Measurements from ENCODE around the gene LMBR1.
"Not testable (repeated sequence)": the region's sequence is repeated elsewhere in the genome, so short reads cannot be mapped to it uniquely, and the experiment has no call there.

The LMBR1 gene

GRCh38 chr7:156920487-156921373 lies 27.7 kb upstream of the LMBR1 start:
- H3K9me3 ChIP-seq (ENCODE audit: insufficient read depth, low read length, severe bottlenecking); H3K4me2 ChIP-seq (ENCODE audit: insufficient read depth, low read length); DNase-seq; H3K27ac ChIP-seq (ENCODE audit: low read length); H3K27me3 ChIP-seq (ENCODE audit: insufficient read depth, low read length, poor library complexity); H4K20me1 ChIP-seq (ENCODE audit: insufficient read depth, low read length); H3K79me2 ChIP-seq (ENCODE audit: insufficient read depth, low read length); H2AFZ ChIP-seq (ENCODE audit: low read depth, low read length); ATAC-seq (ENCODE audit: insufficient read depth, low read depth); H3K36me3 ChIP-seq (ENCODE audit: insufficient read depth, low read length); H3K9ac ChIP-seq (ENCODE audit: low read depth, low read length); H3K4me3 ChIP-seq (ENCODE audit: low read depth in 1 of 2, low read length in 2 of 2): not testable (repeated sequence)
- H3K4me1 ChIP-seq (ENCODE audit: insufficient read depth, low read length) = peaks cover 18% of the 10 kb centered on the region

- ATAC-seq (ENCODE audit: insufficient read depth, low read depth) (no peak), DNase-seq (no peak)
- Histone ChIP-seq H4K20me1 (ENCODE audit: insufficient read depth, low read length) (peaks cover 3% of the 10 kb centered on the region; the same call in 1 of the 2 replicates), H3K27ac (ENCODE audit: low read length) (no peak overlapping the region), H3K79me2 (ENCODE audit: insufficient read depth, low read length) (no peaks in the 10 kb centered on the region), H2AFZ (ENCODE audit: low read depth, low read length) (no peak overlapping the region), H3K36me3 (ENCODE audit: insufficient read depth, low read length) (no peaks in the 10 kb centered on the region), H3K9me3 (ENCODE audit: insufficient read depth, low read length, severe bottlenecking) (peaks cover 5% of the 10 kb centered on the region), H3K4me2 (ENCODE audit: insufficient read depth, low read length) (no peak overlapping the region), H3K27me3 (ENCODE audit: insufficient read depth, low read length, poor library complexity) (peaks cover 8% of the 10 kb centered on the region), H3K9ac (ENCODE audit: low read depth, low read length) (no peak overlapping the region), H3K4me1 (ENCODE audit: insufficient read depth, low read length) (peaks cover 18% of the 10 kb centered on the region), H3K4me3 (ENCODE audit: low read depth in 1 of 2, low read length in 2 of 2) (no peak overlapping the region)
- no peak for TF ChIP-seq EZH2 (IDR thresholded peaks at IDR 0.05; ENCODE audit: borderline replicate concordance, low read depth, low read length, severe bottlenecking)
- no peak for TF ChIP-seq CTCF (IDR thresholded peaks at IDR 0.05; ENCODE audit: borderline replicate concordance, extremely low read depth, low read length, poor library complexity, severe bottlenecking)
These were observed 27.1 kb upstream of the LMBR1 start for GRCh38 chr7:156920076-156920475.

- no peak overlapping the region for H3K27ac ChIP-seq (ENCODE audit: low read length)
- H3K9me3 ChIP-seq (ENCODE audit: insufficient read depth, low read length, severe bottlenecking) = peaks cover 6% of the 10 kb centered on the region
- H2AFZ ChIP-seq (ENCODE audit: low read depth, low read length) = no peak overlapping the region
- H3K4me2 ChIP-seq (ENCODE audit: insufficient read depth, low read length) = no peak overlapping the region
- H4K20me1 ChIP-seq (ENCODE audit: insufficient read depth, low read length) = peaks cover 3% of the 10 kb centered on the region; the same call in 1 of the 2 replicates
- DNase-seq = no peak
- peaks cover 18% of the 10 kb centered on the region for H3K4me1 ChIP-seq (ENCODE audit: insufficient read depth, low read length)
- no peak overlapping the region for H3K4me3 ChIP-seq (ENCODE audit: low read depth in 1 of 2, low read length in 2 of 2)
- ATAC-seq (ENCODE audit: insufficient read depth, low read depth) = no peak
- no peaks in the 10 kb centered on the region for H3K36me3 ChIP-seq (ENCODE audit: insufficient read depth, low read length)
- TF ChIP-seq EZH2 (IDR thresholded peaks at IDR 0.05; ENCODE audit: borderline replicate concordance, low read depth, low read length, severe bottlenecking) (no peak), CTCF (IDR thresholded peaks at IDR 0.05; ENCODE audit: borderline replicate concordance, extremely low read depth, low read length, poor library complexity, severe bottlenecking) (no peak)
- H3K79me2 ChIP-seq (ENCODE audit: insufficient read depth, low read length) = no peaks in the 10 kb centered on the region
- H3K27me3 ChIP-seq (ENCODE audit: insufficient read depth, low read length, poor library complexity) = peaks cover 8% of the 10 kb centered on the region
- no peak overlapping the region for H3K9ac ChIP-seq (ENCODE audit: low read depth, low read length)
These were observed 26.2 kb upstream of the LMBR1 start for GRCh38 chr7:156919132-156919713.

GRCh38 chr7:156918635-156919034 lies 25.7 kb upstream of the LMBR1 start:
- H3K27ac ChIP-seq (ENCODE audit: low read length) = no peak overlapping the region
- H4K20me1 ChIP-seq (ENCODE audit: insufficient read depth, low read length) = peaks cover 3% of the 10 kb centered on the region; the same call in 1 of the 2 replicates
- no peak overlapping the region for H3K4me2 ChIP-seq (ENCODE audit: insufficient read depth, low read length)
- ATAC-seq (ENCODE audit: insufficient read depth, low read depth) (no peak), DNase-seq (no peak)
- H3K4me3 ChIP-seq (ENCODE audit: low read depth in 1 of 2, low read length in 2 of 2) = no peak overlapping the region
- TF ChIP-seq CTCF (IDR thresholded peaks at IDR 0.05; ENCODE audit: borderline replicate concordance, extremely low read depth, low read length, poor library complexity, severe bottlenecking) (no peak), EZH2 (IDR thresholded peaks at IDR 0.05; ENCODE audit: borderline replicate concordance, low read depth, low read length, severe bottlenecking) (no peak)
- peaks cover 18% of the 10 kb centered on the region for H3K4me1 ChIP-seq (ENCODE audit: insufficient read depth, low read length)
- H3K79me2 ChIP-seq (ENCODE audit: insufficient read depth, low read length) = no peaks in the 10 kb centered on the region
- peaks cover 6% of the 10 kb centered on the region for H3K9me3 ChIP-seq (ENCODE audit: insufficient read depth, low read length, severe bottlenecking)
- no peaks in the 10 kb centered on the region for H3K36me3 ChIP-seq (ENCODE audit: insufficient read depth, low read length)
- peaks cover 8% of the 10 kb centered on the region for H3K27me3 ChIP-seq (ENCODE audit: insufficient read depth, low read length, poor library complexity)
- no peak overlapping the region for H2AFZ ChIP-seq (ENCODE audit: low read depth, low read length)
- H3K9ac ChIP-seq (ENCODE audit: low read depth, low read length) = no peak overlapping the region

GRCh38 chr7:156909574-156910252 lies 16.7 kb upstream of the LMBR1 start:
- H3K27me3 ChIP-seq (ENCODE audit: insufficient read depth, low read length, poor library complexity); H3K36me3 ChIP-seq (ENCODE audit: insufficient read depth, low read length); ATAC-seq (ENCODE audit: insufficient read depth, low read depth); H3K9me3 ChIP-seq (ENCODE audit: insufficient read depth, low read length, severe bottlenecking); H2AFZ ChIP-seq (ENCODE audit: low read depth, low read length); DNase-seq; H3K79me2 ChIP-seq (ENCODE audit: insufficient read depth, low read length); H4K20me1 ChIP-seq (ENCODE audit: insufficient read depth, low read length); H3K9ac ChIP-seq (ENCODE audit: low read depth, low read length); H3K4me2 ChIP-seq (ENCODE audit: insufficient read depth, low read length); H3K4me1 ChIP-seq (ENCODE audit: insufficient read depth, low read length); H3K27ac ChIP-seq (ENCODE audit: low read length); H3K4me3 ChIP-seq (ENCODE audit: low read depth in 1 of 2, low read length in 2 of 2): not testable (repeated sequence)
